WTC11 (cell line): ENCODE results near the gene DMBX1. TPM values are rescaled to one million over a fixed set of nuclear protein-coding genes. Genes with fewer than 3 reads are reported as not detected.

Source experiments
- ATAC-seq: fragments of 200-7000 bp; cut with Tn5 transposase; 2 replicates; pipeline ENCODE4 v1.10.0; 2021; ENCODE audit warnings: mild to moderate bottlenecking, moderate library complexity
- CTCF ChIA-PET: fragments of 300-600 bp; sonication (Branson Sonifier 250); formaldehyde crosslinking; loops from one replicate; lab custom pipeline; 2021; ENCODE audit warnings: antibody characterized with exemption; lab: Charles Lee
- POLR2A ChIA-PET: fragments of 350-600 bp; sonication (Branson Sonifier 250); formaldehyde crosslinking; loops from one replicate; lab custom pipeline; 2021; ENCODE audit warnings: antibody characterized with exemption; lab: Charles Lee
- DNase-seq: peaks from one replicate; pipeline ENCODE4 v3.0.0; 2021; ENCODE audit warnings: low spot score
- H3K27ac Mint-ChIP-seq: 2 replicates; pipeline ENCODE4 v1.8.0; 2021; ENCODE audit warnings: mixed read lengths
- H3K27me3 Mint-ChIP-seq: 2 replicates; pipeline ENCODE4 v1.8.0; 2021; ENCODE audit warnings: low read depth, mild to moderate bottlenecking, moderate library complexity, mixed read lengths
- H3K36me3 Mint-ChIP-seq: 2 replicates; pipeline ENCODE4 v1.8.0; 2021; ENCODE audit warnings: mixed read lengths
- H3K4me1 Mint-ChIP-seq: 2 replicates; pipeline ENCODE4 v1.8.0; 2022; ENCODE audit warnings: mixed read lengths
- H3K4me3 Mint-ChIP-seq: 2 replicates; pipeline ENCODE4 v1.8.0; 2021; ENCODE audit warnings: mild to moderate bottlenecking, moderate library complexity, mixed read lengths
- H3K9me3 Mint-ChIP-seq: 2 replicates; pipeline ENCODE4 v1.8.0; 2021; ENCODE audit warnings: mixed read lengths
- ATF1 ChIP-seq: sonication (generic); formaldehyde crosslinking; IDR thresholded peaks from 2 replicates; pipeline ENCODE4 v1.8.1; 2023; ENCODE audit warnings: mild to moderate bottlenecking, moderate library complexity, missing genetic modification reagents
- CREM ChIP-seq: sonication (generic); formaldehyde crosslinking; IDR thresholded peaks from 2 replicates; pipeline ENCODE4 v1.8.1; 2022; ENCODE audit warnings: mild to moderate bottlenecking, missing genetic modification reagents, moderate library complexity
- E2F1 ChIP-seq: sonication (generic); formaldehyde crosslinking; IDR thresholded peaks from 2 replicates; pipeline ENCODE4 v1.8.0; 2022; ENCODE audit warnings: mild to moderate bottlenecking, missing genetic modification reagents
- ELF4 ChIP-seq: sonication (generic); formaldehyde crosslinking; IDR thresholded peaks from 2 replicates; pipeline ENCODE4 v1.8.1; 2022; ENCODE audit warnings: low read depth, mild to moderate bottlenecking, moderate library complexity, missing genetic modification reagents
- EMX1 ChIP-seq: fragments of 250-450 bp; sonication (Bioruptor Pico); IDR thresholded peaks from 2 replicates; pipeline ENCODE4 v1.8.0; 2021; ENCODE audit warnings: mild to moderate bottlenecking
- ERG ChIP-seq: fragments of 250-450 bp; sonication (Bioruptor Pico); IDR thresholded peaks from 2 replicates; pipeline ENCODE4 v1.8.0; 2021; ENCODE audit warnings: mild to moderate bottlenecking
- ETV6 ChIP-seq: sonication (generic); formaldehyde crosslinking; IDR thresholded peaks from 2 replicates; pipeline ENCODE4 v1.8.1; 2022; ENCODE audit warnings: mild to moderate bottlenecking, missing genetic modification reagents
- FOXK1 ChIP-seq: sonication (generic); formaldehyde crosslinking; IDR thresholded peaks from 2 replicates; pipeline ENCODE4 v1.8.0; 2022; ENCODE audit warnings: mild to moderate bottlenecking, moderate library complexity, missing genetic modification reagents
- GABPB1 ChIP-seq: sonication (generic); formaldehyde crosslinking; IDR thresholded peaks from 2 replicates; pipeline ENCODE4 v1.8.1; 2023; ENCODE audit warnings: mild to moderate bottlenecking, missing genetic modification reagents
- HMGA2 ChIP-seq: fragments of 250-450 bp; sonication (Bioruptor Pico); IDR thresholded peaks from 2 replicates; pipeline ENCODE4 v1.4.0; 2021; ENCODE audit warnings: mild to moderate bottlenecking, moderate library complexity
- NFATC4 ChIP-seq: fragments of 250-450 bp; sonication (Bioruptor Pico); IDR thresholded peaks from 2 replicates; pipeline ENCODE4 v1.9.0; 2021; ENCODE audit warnings: mild to moderate bottlenecking
- NFYB ChIP-seq: sonication (generic); formaldehyde crosslinking; conservative IDR thresholded peaks from 2 replicates; pipeline ENCODE4 v1.8.0; 2022; ENCODE audit warnings: low read depth, missing genetic modification reagents
- NR3C1 ChIP-seq: sonication (generic); formaldehyde crosslinking; conservative IDR thresholded peaks from 2 replicates; pipeline ENCODE4 v1.8.1; 2023; ENCODE audit warnings: low read depth, mild to moderate bottlenecking, missing genetic modification reagents
- PRDM15 ChIP-seq: sonication (generic); formaldehyde crosslinking; IDR thresholded peaks from 2 replicates; pipeline ENCODE4 v1.8.0; 2022; ENCODE audit warnings: missing genetic modification reagents
- SOX15 ChIP-seq: fragments of 250-450 bp; sonication (Bioruptor Pico); IDR thresholded peaks from 2 replicates; pipeline ENCODE4 v1.9.0; 2021; ENCODE audit warnings: mild to moderate bottlenecking
- TCF7 ChIP-seq: sonication (generic); formaldehyde crosslinking; IDR thresholded peaks from 2 replicates; pipeline ENCODE4 v1.8.0; 2022; ENCODE audit warnings: mild to moderate bottlenecking, low read depth, missing genetic modification reagents, moderate library complexity
- ZBTB21 ChIP-seq: sonication (generic); formaldehyde crosslinking; IDR thresholded peaks from 2 replicates; pipeline ENCODE4 v1.8.1; 2023; ENCODE audit warnings: mild to moderate bottlenecking, missing genetic modification reagents, borderline replicate concordance
- ZBTB43 ChIP-seq: sonication (generic); formaldehyde crosslinking; IDR thresholded peaks from 2 replicates; pipeline ENCODE4 v1.8.1; 2023; ENCODE audit warnings: mild to moderate bottlenecking, missing genetic modification reagents
- ZNF121 ChIP-seq: sonication (generic); formaldehyde crosslinking; IDR thresholded peaks from 2 replicates; pipeline ENCODE4 v1.8.0; 2023; ENCODE audit warnings: missing genetic modification reagents
- ZNF219 ChIP-seq: sonication (generic); formaldehyde crosslinking; IDR thresholded peaks from 2 replicates; pipeline ENCODE4 v1.8.0; 2023; ENCODE audit warnings: missing genetic modification reagents, mild to moderate bottlenecking, borderline replicate concordance
- ZNF317 ChIP-seq: sonication (generic); formaldehyde crosslinking; IDR thresholded peaks from 2 replicates; pipeline ENCODE4 v1.8.1; 2023; ENCODE audit warnings: low read depth, mild to moderate bottlenecking, moderate library complexity, missing genetic modification reagents, borderline replicate concordance
- ZNF423 ChIP-seq: fragments of 250-450 bp; sonication (Bioruptor Pico); IDR thresholded peaks from 2 replicates; pipeline ENCODE4 v2.1.2; 2022; ENCODE audit warnings: mild to moderate bottlenecking, moderate library complexity
- total RNA-seq: library from RNA; stranded (reverse); gene quantifications from 3 replicates; pipeline ENCODE4 v1.2.3, GENCODE V29; 2021
- TF ChIP-seq, protein P1 (sequence below): sonication (generic); formaldehyde crosslinking; IDR thresholded peaks from 2 replicates; pipeline ENCODE4 v1.8.0; 2022; ENCODE audit warnings: mild to moderate bottlenecking, missing genetic modification reagents

Gene DMBX1
- total RNA-seq, 1 experiment from 2014 or later = 3.7 TPM

DNA sequence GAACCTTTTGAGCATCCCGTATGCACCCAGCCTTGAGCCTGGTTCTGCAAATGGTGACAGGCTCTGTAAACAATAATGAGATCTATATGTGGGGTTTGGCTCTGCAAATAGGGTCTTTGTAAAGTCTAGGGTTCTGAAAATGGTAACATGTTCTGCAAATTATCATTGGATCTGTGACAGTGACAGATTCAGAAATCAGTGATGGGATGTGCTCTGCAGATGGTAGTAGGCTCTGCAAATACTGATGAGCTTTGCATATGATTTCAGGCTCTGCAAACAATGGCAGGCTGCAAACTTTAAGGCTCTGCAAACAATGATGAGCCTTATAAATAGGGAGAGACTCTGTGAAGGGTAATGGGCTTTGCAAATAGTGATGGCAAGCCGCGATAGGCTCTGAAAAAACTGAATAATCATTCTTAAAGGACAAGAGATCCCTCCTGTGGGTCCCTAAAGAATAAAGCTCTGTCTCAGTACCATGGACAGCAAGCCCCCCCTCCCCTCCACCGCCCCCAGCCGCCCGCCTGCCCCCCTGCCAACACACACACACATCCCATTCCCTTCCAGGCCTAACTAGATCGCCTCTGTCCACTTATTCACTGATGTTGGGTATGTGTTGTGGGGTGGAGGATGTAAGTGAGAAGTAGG is 17.7 kb upstream of the DMBX1 start:
- Mint-ChIP-seq H3K4me3 (no peak overlapping the region), H3K36me3 (no peaks in the 10 kb centered on the region), H3K27ac (no peak overlapping the region)
- TF ChIP-seq ATF1 = no peak
- TF ChIP-seq, all 79 proteins: peak for 0
- Mint-ChIP-seq H3K9me3 (no peaks in the 10 kb centered on the region), H3K4me1 (peaks cover 30% of the 10 kb centered on the region), H3K27me3 (peaks cover 62% of the 10 kb centered on the region)
- ChIA-PET POLR2A (no interaction called here), CTCF (interaction anchor here (0.6 to 1.8 kb wide), 4 partner anchors 25 to 335 kb away, joined by 3 to 8 read pairs (median 4); no protein-coding TSS in a partner anchor)
- no peak for ATAC-seq
- DNase-seq = no peak

GRCh38 chr1:46472498-46473181 is 17.0 kb upstream of the DMBX1 start:
- CTCF ChIA-PET = interaction anchor here (0.8 to 1.8 kb wide), 4 partner anchors 16 to 60 kb away, joined by 4 to 8 read pairs (median 5); no protein-coding TSS in a partner anchor
- no peak overlapping the region for H3K4me3 Mint-ChIP-seq
- no peaks in the 10 kb centered on the region for H3K9me3 Mint-ChIP-seq
- DNase-seq (no peak), ATAC-seq (no peak)
- no peak for TF ChIP-seq NFATC4 (CRISPR knock-in tag)
- no peak for TF ChIP-seq NR3C1 (CRISPR knock-in tag)
- no peak for TF ChIP-seq ZNF121
- TF ChIP-seq TCF7 (CRISPR knock-in tag) = no peak
- no peak for TF ChIP-seq ZNF219
- TF ChIP-seq ZBTB43 (CRISPR knock-in tag) = no peak
- no peak for TF ChIP-seq CREM (CRISPR knock-in tag)
- TF ChIP-seq GABPB1 (CRISPR knock-in tag) = no peak
- TF ChIP-seq NFYB (CRISPR knock-in tag) = no peak
- TF ChIP-seq PRDM15 = no peak
- no peak for TF ChIP-seq ZBTB21
- no peak for TF ChIP-seq ZNF317 (CRISPR knock-in tag)
- TF ChIP-seq HMGA2 = no peak
- TF ChIP-seq E2F1 (CRISPR knock-in tag) = no peak
- TF ChIP-seq ELF4 (CRISPR knock-in tag) = no peak
- no peaks in the 10 kb centered on the region for H3K36me3 Mint-ChIP-seq
- no peak overlapping the region for H3K27ac Mint-ChIP-seq
- POLR2A ChIA-PET = no interaction called here
- H3K27me3 Mint-ChIP-seq = peaks cover 62% of the 10 kb centered on the region
- H3K4me1 Mint-ChIP-seq = peaks cover 27% of the 10 kb centered on the region

DNA sequence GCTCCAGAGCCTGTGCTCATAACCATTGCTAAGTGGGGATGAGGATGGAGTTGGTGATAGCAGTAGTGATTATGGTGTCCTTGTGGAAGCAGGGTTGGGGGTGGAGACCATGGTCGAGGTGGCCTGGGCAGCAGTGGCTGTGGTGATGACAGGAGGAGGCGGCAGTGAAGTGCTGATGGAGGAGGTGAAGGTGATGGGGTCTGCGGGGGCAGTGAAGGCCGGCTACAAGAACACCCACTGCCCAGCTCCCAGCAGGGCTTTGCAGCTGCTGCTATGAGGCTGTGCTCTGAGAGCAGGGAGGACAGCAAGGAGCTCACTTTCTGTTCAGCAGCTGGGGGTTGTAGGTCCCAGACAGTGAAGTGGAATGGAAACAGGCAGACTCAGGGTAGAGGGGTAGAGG is 15.6 kb upstream of the DMBX1 start:
- POLR2A ChIA-PET = no interaction called here
- H3K27ac Mint-ChIP-seq = no peak overlapping the region
- H3K36me3 Mint-ChIP-seq = no peaks in the 10 kb centered on the region
- TF ChIP-seq EMX1 (CRISPR knock-in tag) (no peak), HMGA2 (no peak), ETV6 (CRISPR knock-in tag) (no peak), FOXK1 (no peak), ZNF423 (CRISPR knock-in tag) (no peak), NR3C1 (CRISPR knock-in tag) (no peak), SOX15 (no peak), ERG (no peak)
- TF ChIP-seq, protein P1, sequence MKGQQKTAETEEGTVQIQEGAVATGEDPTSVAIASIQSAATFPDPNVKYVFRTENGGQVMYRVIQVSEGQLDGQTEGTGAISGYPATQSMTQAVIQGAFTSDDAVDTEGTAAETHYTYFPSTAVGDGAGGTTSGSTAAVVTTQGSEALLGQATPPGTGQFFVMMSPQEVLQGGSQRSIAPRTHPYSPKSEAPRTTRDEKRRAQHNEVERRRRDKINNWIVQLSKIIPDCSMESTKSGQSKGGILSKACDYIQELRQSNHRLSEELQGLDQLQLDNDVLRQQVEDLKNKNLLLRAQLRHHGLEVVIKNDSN = no peak
- H3K9me3 Mint-ChIP-seq = no peaks in the 10 kb centered on the region
- CTCF ChIA-PET = interaction anchor here (1.1 to 1.7 kb wide), 4 partner anchors 27 to 148 kb away, joined by 3 to 10 read pairs (median 5); partner anchors contain the start of gene MKNK1
- no peak for DNase-seq
- peaks cover 31% of the 10 kb centered on the region for H3K4me1 Mint-ChIP-seq
- peaks cover 59% of the 10 kb centered on the region for H3K27me3 Mint-ChIP-seq
- H3K4me3 Mint-ChIP-seq = no peak overlapping the region
- no peak for ATAC-seq
